DMS 273 treated with DMSO at 0.1 percent for 48 hours (cell line): ENCODE data around the gene STK11IP.
A peak's percentile ranks its signal among the peaks of the same experiment; 100 is the strongest.
"Not testable (repeated sequence)": the region's sequence is repeated elsewhere in the genome, so short reads cannot be mapped to it uniquely, and the experiment has no call there.

Experiments used
- DNase-seq: peaks from one replicate; lab custom pipeline; 2025; lab: John Stamatoyannopoulos, UW

The STK11IP gene

GRCh38 chr2:219634951-219635751, 37.5 kb downstream of the STK11IP start:
- DNase-seq = no peak

- no peak for DNase-seq
Observed at GRCh38 chr2:219636144-219636915, 38.7 kb downstream of the STK11IP start.

DNA sequence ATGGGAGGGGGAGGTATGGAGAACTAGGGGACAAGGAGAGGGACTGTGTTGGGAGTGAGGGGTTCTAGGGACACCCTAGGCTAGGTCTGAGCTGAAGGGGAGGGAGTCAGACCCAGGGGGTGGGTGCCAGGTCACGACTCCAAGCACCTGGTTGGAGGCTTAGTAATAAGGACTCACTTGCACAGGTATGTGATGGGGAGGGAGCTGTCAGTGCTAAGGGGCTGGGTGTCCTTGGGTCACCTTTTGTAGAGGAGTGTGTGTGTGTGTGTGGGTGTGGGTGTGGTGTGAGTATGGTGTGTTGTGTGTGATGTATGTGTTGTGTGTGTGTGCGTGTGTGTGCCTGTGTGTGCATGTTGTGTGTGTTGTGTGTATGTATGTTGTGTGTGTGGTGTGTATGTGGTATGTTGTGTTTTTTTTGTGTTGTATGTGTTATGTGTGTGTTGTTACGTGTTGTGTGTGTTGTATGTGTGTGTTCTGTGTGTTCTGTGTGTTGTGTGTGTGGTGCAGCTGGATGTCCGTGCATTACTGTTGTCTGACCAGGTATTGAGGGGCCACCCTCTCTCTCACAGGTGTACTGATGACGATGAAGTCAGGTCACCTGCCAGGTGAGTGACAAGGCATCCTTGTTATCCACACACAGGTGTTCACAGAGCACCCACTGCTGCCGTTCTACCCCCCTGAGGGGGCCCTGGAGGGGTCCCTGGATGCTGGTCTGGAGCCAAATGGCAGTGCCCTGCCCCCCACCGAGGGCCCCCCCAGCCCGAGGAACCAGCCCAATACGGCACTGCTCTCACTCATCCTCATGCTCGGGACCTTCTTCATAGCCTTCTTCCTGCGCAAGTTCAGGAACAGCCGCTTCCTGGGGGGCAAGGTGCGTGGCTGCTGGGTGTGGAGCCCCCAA, 39.5 kb downstream of the STK11IP start:
- DNase-seq = no peak

DNA sequence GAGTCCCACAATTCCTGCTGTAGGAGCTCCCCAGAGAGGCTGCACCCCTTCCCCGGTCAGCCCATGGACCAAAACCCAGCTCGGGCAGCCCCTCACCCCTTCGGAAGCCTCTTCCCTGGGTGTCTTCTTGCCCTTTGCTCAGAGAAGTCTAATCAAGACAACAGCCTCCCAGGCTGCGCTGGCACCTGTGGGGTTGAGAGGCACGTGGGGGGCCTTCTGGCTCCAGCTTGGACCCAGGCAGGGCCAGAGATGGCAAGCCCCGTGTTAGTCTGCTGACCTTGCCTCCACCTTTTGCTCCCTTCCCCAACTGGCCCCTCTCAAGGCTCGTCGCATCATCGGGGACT, 40.2 kb downstream of the STK11IP start:
- no peak for DNase-seq

- no peak for DNase-seq
Observed at GRCh38 chr2:219638217-219638947, 40.7 kb downstream of the STK11IP start.

DNA sequence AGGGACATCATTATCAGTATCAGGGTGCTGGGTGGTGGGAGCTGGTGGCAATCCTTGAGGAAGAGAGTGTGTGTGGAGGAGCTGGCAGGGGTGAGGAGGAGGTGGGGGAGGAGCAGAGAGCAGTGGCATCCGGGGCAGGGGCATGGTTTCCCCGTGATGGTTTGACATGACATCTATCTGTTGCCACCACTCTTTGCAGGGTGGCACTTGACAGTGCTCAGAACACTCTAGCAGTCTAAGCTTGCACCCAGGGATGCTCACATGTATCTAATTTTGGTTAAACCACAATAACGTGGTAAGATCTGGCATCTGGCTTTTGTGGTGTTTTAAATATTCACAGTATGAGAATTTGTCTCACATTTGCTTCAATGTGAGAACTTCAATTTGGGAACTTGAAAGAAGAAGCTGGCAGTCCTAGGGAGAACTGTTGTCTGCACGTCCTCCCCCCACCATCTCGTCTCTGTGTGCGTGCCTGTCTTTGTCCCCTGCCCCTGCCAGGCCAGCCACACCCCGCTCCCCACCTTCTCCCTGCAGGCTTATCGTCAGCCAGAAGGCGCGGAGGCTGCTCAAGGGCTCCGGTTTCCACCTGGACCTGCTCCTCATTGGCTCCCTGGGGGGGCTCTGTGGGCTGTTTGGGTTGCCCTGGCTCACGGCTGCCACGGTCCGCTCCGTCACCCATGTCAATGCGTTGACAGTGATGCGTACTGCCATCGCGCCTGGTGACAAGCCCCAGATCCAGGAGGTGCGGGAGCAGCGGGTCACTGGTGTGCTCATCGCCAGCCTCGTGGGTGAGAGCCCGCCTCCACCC, 41.5 kb downstream of the STK11IP start:
- no peak for DNase-seq

GRCh38 chr2:219641390-219642068, 43.9 kb downstream of the STK11IP start:
- DNase-seq = no peak

GRCh38 chr2:219642069-219642454, 44.4 kb downstream of the STK11IP start:
- no peak for DNase-seq

DNA sequence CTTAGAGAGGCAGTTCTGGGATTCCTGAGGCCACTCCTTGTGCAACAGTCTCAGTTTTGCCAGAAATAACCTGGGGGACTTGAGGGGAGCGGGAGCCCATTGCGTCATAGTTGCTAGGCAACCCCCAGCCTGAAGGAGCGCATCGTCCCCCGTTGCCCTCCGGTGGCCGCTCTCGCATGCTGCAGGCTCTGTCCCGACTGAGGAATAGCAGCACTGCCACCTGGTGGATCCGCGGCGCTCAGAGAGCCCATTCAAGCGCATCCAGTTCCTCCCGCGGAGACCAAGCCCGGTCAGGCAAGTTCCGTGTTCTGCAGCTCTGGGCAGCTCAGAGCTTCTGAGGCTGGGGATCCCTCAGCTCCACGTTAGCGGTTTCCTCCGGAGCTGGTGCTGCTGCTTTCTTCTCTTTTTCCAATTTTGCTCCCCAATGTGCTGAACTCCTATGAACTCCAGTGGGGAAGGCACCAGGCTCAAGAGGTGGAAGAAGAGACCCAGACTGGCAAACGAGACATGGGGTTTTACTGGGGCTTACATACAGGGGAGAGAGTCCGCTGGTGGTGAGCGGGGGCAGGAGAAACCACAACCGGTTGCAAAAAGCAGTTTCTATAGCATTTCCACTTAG, 44.9 kb downstream of the STK11IP start:
- DNase-seq = peak; percentile 83

DNA sequence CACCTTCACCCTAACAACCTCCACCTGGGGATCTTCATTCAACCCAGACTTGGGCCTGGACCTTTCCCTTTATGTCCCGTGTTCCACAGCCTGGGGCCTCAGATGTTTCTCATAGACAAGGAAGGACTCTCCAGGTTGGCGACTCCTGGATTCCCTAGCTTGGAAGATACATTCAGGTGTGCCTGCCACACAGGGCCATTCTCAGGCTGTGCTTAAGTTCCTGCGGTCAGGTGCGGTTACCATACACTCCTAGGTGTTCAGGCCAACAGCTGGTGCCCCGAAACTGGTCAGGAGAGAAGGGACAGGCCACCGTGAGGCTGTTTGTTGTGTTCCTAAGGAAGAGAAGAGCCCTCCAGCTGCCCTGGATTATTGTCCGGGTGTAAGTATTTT, 45.4 kb downstream of the STK11IP start:
- DNase-seq = no peak

GRCh38 chr2:219643788-219644398, 46.2 kb downstream of the STK11IP start:
- no peak for DNase-seq

DNA sequence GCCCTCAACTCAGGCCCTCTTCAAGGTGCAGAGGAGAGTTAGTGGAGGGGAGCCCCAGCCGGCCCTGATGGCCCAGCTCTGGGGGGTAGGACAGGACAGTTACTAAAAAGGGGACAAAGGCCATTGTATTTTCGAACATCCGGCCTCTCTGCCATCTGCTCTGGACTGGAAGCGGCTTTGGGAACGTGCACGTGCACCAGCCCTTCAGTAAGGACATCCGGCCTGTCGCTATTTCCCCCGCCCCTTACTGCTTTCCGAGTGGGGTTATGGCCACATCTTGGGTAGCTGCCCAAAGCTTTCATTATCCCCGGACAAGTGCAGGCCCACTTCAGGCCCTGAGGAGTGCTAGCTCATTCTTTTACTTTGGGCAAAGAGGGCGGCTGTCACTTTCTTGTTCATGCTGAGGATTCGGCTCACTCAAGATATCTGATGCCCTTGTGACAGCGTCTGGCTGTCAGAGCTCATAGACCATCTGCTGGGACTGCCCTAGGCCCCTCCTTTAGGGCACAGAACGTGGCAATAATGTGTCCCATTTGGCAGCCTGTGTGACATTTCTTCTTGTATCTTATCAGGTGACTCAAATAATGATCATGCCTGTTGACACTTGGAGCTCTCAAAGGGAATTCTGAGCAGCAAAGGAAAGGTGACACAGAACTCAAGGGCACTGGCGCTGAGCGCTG, 47.3 kb downstream of the STK11IP start:
- DNase-seq = no peak

DNA sequence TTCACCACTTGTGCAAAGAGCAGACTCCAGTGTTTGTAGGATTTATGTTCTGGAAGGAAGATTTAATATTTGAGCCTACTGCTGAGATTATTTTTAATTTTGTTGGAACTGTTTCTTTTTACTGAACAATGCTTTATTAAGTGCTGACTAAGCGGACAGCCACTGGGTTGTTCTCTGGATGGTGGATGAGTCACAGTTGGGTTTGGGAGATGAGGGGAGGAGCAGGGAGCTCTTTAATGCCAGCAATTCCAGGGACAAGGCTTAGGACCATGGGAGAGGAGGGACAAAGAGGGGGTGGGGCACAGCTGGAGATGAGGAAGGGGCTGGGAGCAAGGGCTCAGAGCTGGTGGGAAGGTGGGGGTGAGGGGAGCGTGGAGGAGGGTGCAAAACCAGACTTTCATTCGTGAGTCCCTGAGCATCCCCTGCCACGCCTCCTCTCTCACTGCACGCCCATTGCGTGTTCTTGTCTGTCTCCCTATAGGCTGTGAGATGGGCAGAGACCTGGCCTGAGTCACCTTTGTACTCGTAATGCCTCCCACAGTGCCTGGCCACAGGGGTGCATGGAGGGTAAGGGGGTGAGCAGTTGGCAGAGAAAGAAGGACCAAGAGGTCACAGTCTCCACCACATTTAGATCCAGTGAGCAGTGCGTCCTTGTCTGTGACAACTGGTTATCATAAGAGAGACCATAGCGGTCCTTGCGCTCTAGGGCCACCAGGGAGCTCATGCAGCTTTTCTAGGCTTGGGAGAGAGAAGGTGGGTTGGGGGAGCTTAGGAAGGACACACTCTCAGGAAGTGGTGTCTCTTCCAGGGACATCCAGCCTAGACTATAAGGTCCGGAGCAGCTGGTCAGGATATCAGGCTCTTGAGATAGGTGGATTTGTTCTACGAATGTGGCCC, 48.2 kb downstream of the STK11IP start:
- no peak for DNase-seq

- no peak for DNase-seq
Observed at GRCh38 chr2:219648176-219648575, 50.5 kb downstream of the STK11IP start.

DNA sequence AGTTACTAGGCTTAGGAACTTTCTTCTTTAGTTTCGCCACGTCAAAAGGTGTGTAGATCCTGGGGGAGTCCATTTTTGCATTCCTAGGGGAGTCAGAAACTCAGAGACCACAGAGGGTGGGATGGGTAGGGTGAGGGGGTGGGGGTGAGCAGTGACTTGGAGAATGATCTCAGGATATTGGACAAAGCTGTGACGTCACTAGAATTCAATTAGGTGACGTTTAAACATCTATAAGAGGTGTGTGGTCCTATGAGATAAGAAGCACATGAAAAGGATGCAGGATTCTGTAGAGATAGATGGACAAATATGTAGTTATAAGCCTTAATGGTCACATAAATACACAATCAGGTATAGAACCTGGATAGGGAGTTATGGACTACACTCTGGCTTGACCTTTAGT, 51.3 kb downstream of the STK11IP start:
- no peak for DNase-seq

DNA sequence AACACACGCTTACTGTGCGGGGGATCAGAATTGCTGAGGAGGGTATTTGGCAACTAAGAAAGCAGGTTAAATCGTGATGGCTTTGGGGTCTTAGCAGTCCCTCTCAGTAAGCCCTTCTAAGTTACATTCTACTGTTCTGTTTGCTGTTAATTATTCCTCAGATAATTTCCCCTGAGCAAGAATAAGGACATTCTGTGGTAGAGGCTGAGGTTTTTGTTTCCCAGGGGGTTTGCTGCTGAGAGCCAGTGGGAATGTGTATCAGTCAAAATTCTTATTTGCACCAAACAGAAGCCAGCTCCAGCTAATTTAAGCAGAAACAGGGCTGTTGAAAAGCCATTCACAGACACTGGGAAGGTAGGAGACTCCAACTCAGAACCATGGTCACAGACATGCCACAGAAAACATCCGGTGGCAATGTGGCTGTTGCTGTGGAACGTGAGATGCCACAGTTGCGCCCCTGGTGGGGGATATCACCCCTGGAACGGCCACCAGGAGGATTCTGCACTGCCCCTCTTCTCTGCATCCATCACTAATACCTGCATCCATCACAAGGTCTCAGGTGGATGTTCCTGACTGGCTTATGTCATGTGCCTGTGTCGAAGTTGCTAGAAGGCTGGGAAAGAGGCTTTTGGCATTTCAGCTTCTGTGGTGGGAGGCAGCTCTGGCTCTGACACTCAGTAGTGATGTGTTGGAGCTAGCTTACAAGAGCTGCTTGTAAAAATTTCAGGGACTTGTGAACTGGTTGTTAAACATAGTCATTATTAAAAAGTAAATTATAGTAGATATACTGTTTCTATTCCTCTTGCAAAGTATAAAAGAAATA, 53.0 kb downstream of the STK11IP start:
- no peak for DNase-seq

DNA sequence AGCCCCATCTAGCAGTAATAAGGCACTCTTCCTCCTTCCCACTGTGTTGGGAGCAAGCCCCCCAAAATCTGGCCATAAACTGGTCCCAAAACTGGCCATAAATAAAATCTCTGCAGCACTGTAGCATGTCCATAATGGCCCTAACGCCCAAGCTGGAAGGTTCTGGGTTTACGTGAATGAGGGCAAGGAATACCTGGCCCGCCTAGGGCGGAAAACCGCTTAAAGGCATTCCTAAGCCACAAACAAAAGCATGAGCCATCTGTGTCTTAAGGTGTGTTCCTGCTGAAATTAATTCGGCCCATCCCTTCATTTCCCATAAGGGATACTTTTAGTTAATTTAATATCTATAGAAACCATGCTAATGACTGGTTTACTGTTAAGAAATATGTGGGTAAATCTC, 54.0 kb downstream of the STK11IP start:
- DNase-seq = not testable (repeated sequence)
